Keratinocyte (primary cell): ENCODE results near the gene CHRNA1.

Experiments used
- EZH2 ChIP-seq: IDR thresholded peaks from one replicate; pipeline ENCODE4 v1.6.1; 2012; ENCODE audit warnings: inconsistent platforms, mild to moderate bottlenecking, low read length, moderate library complexity
- TF ChIP-seq, protein P1 (sequence below), 3 experiments: IDR thresholded peaks in 1 of 3; conservative IDR thresholded peaks in 1 of 3; optimal IDR thresholded peaks in 1 of 3; 2 replicates in 2 of 3; 3 replicates in 1 of 3; pipeline versions ENCODE3 to v1.5.1; 2011; ENCODE audit warnings: low read length in 3 of 3, mild to moderate bottlenecking in 3 of 3, moderate library complexity in 2 of 3, control low read depth in 1 of 3, inconsistent platforms in 1 of 3; ENCODE audit not compliant: insufficient read depth in 2 of 3; ENCODE audit errors: extremely low read depth in 1 of 3

DNA sequence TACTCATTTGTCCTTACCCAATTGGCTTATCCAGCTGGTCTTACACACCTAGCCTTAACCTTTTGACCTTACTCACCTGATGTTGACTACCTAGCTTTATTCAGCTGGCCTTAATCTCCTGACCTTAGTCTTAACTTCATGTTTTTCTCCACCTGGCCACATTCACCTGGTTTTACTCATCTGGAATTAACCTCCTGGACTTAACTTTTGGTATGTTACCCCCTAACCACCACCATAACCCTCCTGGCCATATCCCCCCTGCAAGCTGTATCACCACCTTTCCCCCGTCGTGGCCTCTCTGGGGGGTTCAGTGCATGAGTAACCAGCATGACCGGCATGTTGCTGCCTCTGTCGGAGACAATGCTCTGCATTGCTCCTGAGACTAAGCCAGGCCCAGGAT is 45.7 kb downstream of the CHRNA1 start:
- TF ChIP-seq, protein P1, sequence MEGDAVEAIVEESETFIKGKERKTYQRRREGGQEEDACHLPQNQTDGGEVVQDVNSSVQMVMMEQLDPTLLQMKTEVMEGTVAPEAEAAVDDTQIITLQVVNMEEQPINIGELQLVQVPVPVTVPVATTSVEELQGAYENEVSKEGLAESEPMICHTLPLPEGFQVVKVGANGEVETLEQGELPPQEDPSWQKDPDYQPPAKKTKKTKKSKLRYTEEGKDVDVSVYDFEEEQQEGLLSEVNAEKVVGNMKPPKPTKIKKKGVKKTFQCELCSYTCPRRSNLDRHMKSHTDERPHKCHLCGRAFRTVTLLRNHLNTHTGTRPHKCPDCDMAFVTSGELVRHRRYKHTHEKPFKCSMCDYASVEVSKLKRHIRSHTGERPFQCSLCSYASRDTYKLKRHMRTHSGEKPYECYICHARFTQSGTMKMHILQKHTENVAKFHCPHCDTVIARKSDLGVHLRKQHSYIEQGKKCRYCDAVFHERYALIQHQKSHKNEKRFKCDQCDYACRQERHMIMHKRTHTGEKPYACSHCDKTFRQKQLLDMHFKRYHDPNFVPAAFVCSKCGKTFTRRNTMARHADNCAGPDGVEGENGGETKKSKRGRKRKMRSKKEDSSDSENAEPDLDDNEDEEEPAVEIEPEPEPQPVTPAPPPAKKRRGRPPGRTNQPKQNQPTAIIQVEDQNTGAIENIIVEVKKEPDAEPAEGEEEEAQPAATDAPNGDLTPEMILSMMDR (optimal IDR thresholded peaks at IDR 0.05 in 1 of 3, IDR thresholded peaks at IDR 0.05 in 1 of 3, conservative IDR thresholded peaks at IDR 0.05 in 1 of 3; ENCODE audit: extremely low read depth in 1 of 3, insufficient read depth in 2 of 3, low read length in 3 of 3): no peak
- no peak for TF ChIP-seq EZH2
